Lower lobe of right lung (tissue), 2 donors: ENCODE data around the gene STIM1. TPM values are rescaled to one million over a fixed set of nuclear protein-coding genes. Genes with fewer than 3 reads are reported as not detected.

Experiments used
- ATAC-seq, 2 donors: fragments of 200-7000 bp; cut with Tn5 transposase; one replicate each; pipeline ENCODE4 v1.9.1; 2020 to 2022; ENCODE audit warnings: mild to moderate bottlenecking in 2 of 2, moderate library complexity in 2 of 2
- DNase-seq: peaks from one replicate; pipeline ENCODE4 v3.0.0-alpha.2; 2020
- H3K27ac ChIP-seq: fragments of 200-600 bp; one replicate; pipeline ENCODE4 v1.8.0; 2022
- H3K27me3 ChIP-seq: fragments of 200-600 bp; one replicate; pipeline ENCODE4 v1.8.0; 2022; ENCODE audit warnings: low read depth
- H3K36me3 ChIP-seq: fragments of 200-600 bp; one replicate; pipeline ENCODE4 v1.8.0; 2022; ENCODE audit warnings: mild to moderate bottlenecking
- H3K4me1 ChIP-seq: fragments of 200-600 bp; one replicate; pipeline ENCODE4 v1.8.0; 2022
- H3K4me3 ChIP-seq: fragments of 200-600 bp; one replicate; pipeline ENCODE4 v1.8.0; 2022; ENCODE audit warnings: mild to moderate bottlenecking
- H3K9me3 ChIP-seq: fragments of 200-600 bp; one replicate; pipeline ENCODE4 v1.8.0; 2022
- intact Hi-C: fragments of 100-400 bp; cut with DNase I; formaldehyde crosslinking; loops from one replicate; pipeline ENCODE4 v1.11.0; 2022
- total RNA-seq: library from RNA; stranded (reverse); fragmentation: NEBNext Ultra II Directional; extraction: Animal tissue kit (Norgen Biotek cat#: 25700); gene quantifications from one replicate; pipeline ENCODE4 v1.2.1, GENCODE V29; 2021
- TF ChIP-seq, protein P1 (sequence below): fragments of 200-600 bp; IDR thresholded peaks from one replicate; pipeline ENCODE4 v1.8.0; 2022; ENCODE audit warnings: antibody characterized with exemption, mild to moderate bottlenecking
- donor health status: DM: no; HTN: yes; CAD: no; lungs with severe emphysema.

The STIM1 gene
- total RNA-seq, 1 donor from 2014 or later, result 59.5 TPM

DNA sequence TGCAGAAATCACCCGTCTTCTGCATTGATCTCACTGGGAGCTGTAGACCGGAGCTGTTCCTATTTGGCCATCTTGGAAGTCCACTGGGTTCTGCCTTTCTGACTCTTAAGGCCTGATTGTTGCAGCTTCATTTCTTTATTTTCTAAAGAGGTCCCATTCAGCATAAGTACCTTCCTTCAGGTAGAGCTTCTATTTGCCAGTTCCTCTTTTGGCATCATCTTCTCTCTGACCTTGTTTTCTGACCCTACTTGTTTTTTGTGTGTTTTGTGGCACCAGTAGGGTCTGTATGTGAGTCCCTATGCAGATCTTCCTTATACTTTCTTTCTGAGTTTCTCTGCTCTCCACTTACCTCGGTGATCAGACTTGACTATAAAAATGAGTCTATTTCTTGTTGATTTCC is 161.7 kb downstream of the STIM1 start:
- no peaks in the 10 kb centered on the region for H3K9me3 ChIP-seq

DNA sequence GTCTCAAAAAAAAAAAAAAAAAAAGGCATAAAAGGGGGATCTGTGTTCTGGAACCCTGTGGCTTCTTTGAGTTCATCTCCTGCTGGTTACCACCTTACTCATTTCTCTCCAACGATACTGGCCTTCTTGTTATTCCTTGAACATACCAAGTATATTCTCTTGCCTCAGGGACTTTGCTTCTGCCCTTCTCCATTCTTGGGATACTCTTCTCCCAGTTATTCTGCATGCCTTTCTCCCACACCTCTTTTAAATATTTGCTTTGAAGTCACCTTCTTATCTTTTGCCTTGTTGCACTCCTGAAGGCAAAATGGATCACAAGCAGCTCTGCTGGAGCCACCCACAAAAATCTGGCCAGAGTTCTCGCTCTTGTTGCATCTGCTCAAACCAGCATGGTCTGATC is 163.2 kb downstream of the STIM1 start:
- ATAC-seq (no peak), DNase-seq (no peak)
- intact Hi-C loops, result no loop called here
- no peaks in the 10 kb centered on the region for H3K4me1 ChIP-seq
- no peak overlapping the region for H3K27ac ChIP-seq
- H3K9me3 ChIP-seq, result no peaks in the 10 kb centered on the region
- no peaks in the 10 kb centered on the region for H3K36me3 ChIP-seq
- H3K27me3 ChIP-seq, result no peaks in the 10 kb centered on the region
- no peak overlapping the region for H3K4me3 ChIP-seq
- TF ChIP-seq, protein P1, sequence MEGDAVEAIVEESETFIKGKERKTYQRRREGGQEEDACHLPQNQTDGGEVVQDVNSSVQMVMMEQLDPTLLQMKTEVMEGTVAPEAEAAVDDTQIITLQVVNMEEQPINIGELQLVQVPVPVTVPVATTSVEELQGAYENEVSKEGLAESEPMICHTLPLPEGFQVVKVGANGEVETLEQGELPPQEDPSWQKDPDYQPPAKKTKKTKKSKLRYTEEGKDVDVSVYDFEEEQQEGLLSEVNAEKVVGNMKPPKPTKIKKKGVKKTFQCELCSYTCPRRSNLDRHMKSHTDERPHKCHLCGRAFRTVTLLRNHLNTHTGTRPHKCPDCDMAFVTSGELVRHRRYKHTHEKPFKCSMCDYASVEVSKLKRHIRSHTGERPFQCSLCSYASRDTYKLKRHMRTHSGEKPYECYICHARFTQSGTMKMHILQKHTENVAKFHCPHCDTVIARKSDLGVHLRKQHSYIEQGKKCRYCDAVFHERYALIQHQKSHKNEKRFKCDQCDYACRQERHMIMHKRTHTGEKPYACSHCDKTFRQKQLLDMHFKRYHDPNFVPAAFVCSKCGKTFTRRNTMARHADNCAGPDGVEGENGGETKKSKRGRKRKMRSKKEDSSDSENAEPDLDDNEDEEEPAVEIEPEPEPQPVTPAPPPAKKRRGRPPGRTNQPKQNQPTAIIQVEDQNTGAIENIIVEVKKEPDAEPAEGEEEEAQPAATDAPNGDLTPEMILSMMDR, result no peak

More for the DNA sequence above, 161.7 kb downstream of the STIM1 start:
- H3K4me1 ChIP-seq, result no peaks in the 10 kb centered on the region
- no peak overlapping the region for H3K4me3 ChIP-seq
- no peak overlapping the region for H3K27ac ChIP-seq
- no peaks in the 10 kb centered on the region for H3K36me3 ChIP-seq
- DNase-seq (no peak), ATAC-seq (no peak)
- H3K27me3 ChIP-seq, result no peaks in the 10 kb centered on the region
- TF ChIP-seq, protein P1, result no peak
- intact Hi-C loops, result no loop called here

DNA sequence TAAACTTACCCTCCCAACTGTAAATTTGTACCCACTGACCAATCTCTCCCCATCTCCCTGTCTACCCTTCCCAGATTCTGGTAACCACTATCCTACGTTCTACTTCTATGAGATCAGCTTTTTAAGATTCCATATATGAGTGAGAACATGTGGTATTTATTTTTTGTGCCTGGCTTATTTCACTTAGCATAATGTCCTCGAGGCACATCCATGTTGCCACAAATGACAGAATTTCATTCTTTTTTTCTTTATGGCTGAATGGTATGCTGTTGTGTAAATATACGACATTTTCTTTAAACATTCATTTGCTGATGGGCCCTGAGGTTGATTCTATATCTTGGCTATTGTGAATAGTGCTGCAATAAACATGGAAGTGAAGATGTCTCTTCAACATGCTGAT is 164.4 kb downstream of the STIM1 start:
- H3K36me3 ChIP-seq, result peaks cover 5% of the 10 kb centered on the region
- H3K9me3 ChIP-seq, result no peaks in the 10 kb centered on the region
- peaks cover 2% of the 10 kb centered on the region for H3K4me1 ChIP-seq
- H3K4me3 ChIP-seq, result no peak overlapping the region
- H3K27ac ChIP-seq, result no peak overlapping the region
- DNase-seq (no peak), ATAC-seq (no peak)
- intact Hi-C loops, result no loop called here
- TF ChIP-seq, protein P1, result no peak
- H3K27me3 ChIP-seq, result no peaks in the 10 kb centered on the region

DNA sequence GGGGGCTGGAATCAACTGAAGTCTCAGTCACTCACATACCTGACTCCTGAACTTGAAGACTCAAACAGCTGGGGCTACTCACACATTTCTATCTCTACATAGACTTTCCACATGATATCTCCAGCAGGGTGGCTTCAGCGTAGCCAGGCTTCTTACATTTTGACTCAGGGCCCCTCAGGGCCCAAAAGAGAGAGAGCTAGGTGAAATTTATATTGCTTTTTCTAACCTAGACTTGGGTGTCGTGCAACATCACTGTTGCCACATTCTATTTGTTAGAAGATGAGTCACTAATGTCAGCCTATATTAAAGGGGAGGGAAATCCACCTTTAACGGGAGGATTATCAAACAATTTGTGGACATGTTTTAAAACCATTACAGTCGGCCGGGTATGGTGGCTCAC is 167.2 kb downstream of the STIM1 start:
- H3K9me3 ChIP-seq, result no peaks in the 10 kb centered on the region
- peaks cover 14% of the 10 kb centered on the region for H3K4me1 ChIP-seq
- TF ChIP-seq, protein P1, result no peak
- no peaks in the 10 kb centered on the region for H3K27me3 ChIP-seq
- ATAC-seq (no peak), DNase-seq (no peak)
- intact Hi-C loops, result no loop called here
- H3K36me3 ChIP-seq, result peaks cover 6% of the 10 kb centered on the region
- no peak overlapping the region for H3K4me3 ChIP-seq
- H3K27ac ChIP-seq, result no peak overlapping the region

DNA sequence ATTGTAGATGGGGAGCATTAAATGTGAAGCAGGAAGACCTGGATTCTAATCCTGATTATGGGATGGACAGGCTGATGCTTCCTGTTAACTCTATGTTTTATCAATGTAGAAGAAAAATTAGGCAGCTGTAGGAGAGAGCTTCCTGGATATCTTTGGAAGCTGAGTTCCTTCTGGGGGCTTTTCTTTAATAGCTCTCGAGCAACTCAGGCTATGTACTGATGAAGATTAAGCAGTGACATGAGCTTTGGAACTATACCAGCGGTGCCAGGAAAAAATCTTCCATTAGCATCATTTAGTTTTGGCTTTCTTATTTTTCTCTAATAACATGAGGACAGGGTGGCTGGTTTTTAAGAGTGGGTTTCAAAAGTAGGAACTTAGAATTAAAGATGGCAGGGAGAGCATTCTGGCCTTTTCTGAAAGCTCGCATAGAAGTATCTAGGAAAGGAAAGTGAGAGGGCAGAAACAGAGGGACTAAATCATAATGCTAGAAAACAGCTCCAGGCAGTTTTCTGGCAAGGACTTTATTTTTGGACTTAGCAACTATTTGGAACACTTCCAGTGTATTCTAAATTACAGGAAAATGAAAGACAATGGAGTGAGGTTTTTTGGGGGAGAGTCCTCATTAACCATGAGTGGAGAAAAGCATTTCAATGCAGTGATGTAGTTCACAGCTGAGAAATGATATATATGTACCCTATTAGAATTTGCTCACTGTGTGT is 169.9 kb downstream of the STIM1 start:
- H3K27ac ChIP-seq, result peak overlapping the region; percentile 54
- ATAC-seq (no peak), DNase-seq (no peak)
- H3K4me3 ChIP-seq, result no peak overlapping the region
- H3K9me3 ChIP-seq, result no peaks in the 10 kb centered on the region
- no peaks in the 10 kb centered on the region for H3K27me3 ChIP-seq
- peaks cover 6% of the 10 kb centered on the region for H3K36me3 ChIP-seq
- intact Hi-C loops, result no loop called here
- H3K4me1 ChIP-seq, result peaks cover 14% of the 10 kb centered on the region
- TF ChIP-seq, protein P1, result no peak
